IPS-NIHi11 (cell line): Measurements from ENCODE around the gene CCDC121.

Experiments
- DNase-seq: peaks from one replicate; pipeline ENCODE4 v3.0.0; 2012; ENCODE audit warnings: mixed read lengths, low spot score

Gene CCDC121

GRCh38 chr2:27582129-27582694 is 46.6 kb downstream of the CCDC121 start:
- no peak for DNase-seq

- no peak for DNase-seq
Measured at GRCh38 chr2:27581417-27582128, 47.2 kb downstream of the CCDC121 start.
